ENCODE measurements around the gene SNRNP35.
A peak's percentile ranks its signal among the peaks of the same experiment; 100 is the strongest.
"Not testable (repeated sequence)": the region's sequence is repeated elsewhere in the genome, so short reads cannot be mapped to it uniquely, and the experiment has no call there.

SNRNP35 gene, protein sequence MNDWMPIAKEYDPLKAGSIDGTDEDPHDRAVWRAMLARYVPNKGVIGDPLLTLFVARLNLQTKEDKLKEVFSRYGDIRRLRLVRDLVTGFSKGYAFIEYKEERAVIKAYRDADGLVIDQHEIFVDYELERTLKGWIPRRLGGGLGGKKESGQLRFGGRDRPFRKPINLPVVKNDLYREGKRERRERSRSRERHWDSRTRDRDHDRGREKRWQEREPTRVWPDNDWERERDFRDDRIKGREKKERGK

DNA sequence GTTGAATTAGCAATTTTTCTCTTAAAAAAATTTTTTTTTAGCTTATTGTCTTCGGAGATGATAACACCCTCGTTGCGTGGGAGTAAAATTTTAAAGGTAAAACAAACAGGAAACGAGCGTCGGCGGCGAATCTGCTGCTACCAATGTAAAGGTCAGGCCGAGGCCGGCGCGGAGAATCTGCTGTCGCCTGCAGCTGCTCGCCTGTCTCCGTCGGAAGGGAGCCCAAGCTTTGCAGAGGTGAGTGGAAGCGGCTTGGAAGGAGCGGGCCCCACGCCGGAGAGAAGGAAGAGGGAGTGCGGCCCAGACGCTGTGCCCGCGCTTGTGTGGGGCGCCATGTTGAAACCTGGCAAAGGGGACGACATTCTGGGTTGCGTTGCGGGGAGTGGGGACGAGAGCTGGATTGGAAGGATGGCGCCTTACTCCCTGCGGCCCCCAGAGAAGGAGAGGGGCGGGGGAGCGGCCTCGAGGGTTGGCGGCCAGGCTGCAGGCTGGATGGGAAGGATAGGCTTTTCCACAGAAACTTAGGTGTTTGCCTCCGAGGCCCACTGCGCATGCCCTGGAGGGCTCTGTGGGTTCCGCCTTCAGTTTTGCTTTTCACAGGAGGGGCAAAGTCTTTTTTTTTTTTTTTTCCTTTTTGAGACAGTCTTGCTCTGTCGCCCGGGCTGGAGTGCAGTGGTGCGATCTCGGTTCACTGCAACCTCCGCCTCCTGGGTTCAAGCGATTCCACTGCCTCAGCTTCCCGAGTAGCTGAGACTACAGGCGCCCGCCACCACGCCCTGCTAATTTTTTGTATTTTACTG lies at the start of gene SNRNP35:
TSS of gene SNRNP35 (plus strand) at position 160 of the 800 bp plus-strand sequence. CDS start 7,402 bp downstream, outside the sequence.
- H3K4me3 ChIP-seq (ENCODE audit: low read length): peak within 1 kb of the TSS; percentile 89
- TF ChIP-seq, protein P1, sequence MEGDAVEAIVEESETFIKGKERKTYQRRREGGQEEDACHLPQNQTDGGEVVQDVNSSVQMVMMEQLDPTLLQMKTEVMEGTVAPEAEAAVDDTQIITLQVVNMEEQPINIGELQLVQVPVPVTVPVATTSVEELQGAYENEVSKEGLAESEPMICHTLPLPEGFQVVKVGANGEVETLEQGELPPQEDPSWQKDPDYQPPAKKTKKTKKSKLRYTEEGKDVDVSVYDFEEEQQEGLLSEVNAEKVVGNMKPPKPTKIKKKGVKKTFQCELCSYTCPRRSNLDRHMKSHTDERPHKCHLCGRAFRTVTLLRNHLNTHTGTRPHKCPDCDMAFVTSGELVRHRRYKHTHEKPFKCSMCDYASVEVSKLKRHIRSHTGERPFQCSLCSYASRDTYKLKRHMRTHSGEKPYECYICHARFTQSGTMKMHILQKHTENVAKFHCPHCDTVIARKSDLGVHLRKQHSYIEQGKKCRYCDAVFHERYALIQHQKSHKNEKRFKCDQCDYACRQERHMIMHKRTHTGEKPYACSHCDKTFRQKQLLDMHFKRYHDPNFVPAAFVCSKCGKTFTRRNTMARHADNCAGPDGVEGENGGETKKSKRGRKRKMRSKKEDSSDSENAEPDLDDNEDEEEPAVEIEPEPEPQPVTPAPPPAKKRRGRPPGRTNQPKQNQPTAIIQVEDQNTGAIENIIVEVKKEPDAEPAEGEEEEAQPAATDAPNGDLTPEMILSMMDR (IDR thresholded peaks at IDR 0.05; ENCODE audit: insufficient read depth, low read depth, low read length, missing control alignments): no peak
- DNase-seq (ENCODE audit: low read depth): peak; percentile 79

DNA sequence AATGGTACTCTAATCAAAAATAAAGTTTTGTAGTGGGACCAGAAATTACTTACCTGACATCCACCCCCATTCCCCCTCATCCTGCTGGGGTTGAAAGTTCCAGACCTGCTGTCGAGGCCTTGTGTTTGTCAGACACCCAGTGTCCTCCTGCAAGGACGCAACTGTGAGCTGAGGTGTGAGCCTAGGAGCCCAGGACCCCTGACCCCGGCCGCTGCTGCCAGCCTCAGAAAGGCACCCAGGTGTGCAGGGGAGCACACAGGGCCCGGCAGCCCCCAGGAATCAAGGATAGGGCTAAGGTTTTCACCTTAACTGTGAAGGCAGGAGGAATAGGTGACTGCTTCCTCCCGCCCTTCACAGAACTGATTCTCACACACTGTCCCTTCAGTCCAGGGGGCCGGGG lies 49.3 kb upstream of the SNRNP35 start:
- DNase-seq (ENCODE audit: low read depth); H3K4me3 ChIP-seq (ENCODE audit: low read length): not testable (repeated sequence)

DNA sequence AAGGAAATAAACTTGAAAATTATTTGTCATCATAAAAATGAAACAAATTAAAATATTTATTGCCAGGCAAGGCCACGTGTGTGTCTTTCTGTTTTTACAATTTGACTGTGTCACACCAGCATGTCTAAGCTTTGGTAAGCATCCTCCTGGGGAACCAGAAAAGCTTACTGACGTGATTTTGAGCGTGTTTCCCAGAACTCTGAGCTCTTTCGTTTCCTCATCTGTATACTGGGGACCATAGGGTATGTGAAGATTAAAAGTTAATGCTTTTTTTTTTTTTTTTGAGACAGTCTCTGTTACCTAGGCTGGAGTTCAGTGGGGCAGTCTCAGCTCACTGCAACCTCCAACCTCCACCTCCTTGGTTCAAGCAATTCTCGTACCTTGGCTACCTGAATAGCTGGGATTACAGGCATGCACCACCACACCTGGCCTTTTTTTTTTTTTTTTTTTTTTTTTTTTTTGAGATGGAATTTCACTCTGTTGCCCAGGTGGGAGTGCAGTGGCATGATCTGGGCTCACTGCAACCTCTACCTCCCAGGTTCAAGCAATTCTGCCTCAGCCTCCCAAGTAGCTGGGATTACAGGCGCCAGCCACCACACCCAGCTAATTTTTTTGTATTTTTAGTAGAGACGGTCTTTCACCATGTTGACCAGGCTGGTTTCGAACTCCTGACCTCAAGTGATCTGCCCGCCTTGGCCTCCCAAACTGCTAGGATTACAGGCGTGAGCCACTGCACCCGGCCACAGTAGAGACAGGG lies 48.5 kb upstream of the SNRNP35 start:
- H3K4me3 ChIP-seq (ENCODE audit: low read length); DNase-seq (ENCODE audit: low read depth): not testable (repeated sequence)

DNA sequence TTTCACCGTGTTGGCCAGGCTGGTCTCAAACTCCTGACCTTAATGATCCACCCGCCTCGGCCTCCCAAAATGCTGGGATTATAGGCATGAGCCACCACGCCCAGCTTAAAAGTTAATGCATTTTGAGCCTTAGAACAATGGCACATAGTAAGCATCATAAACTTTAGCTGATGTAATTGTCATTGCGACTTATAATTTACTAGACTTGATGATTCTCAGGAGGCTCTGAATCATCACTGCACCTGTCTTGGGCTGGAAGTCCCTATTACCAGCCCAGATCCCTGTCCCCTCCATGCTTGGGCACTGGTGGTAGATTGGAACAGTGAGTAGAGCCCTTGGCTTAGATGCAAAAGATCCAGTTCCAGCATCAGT lies 47.9 kb upstream of the SNRNP35 start:
- no peak for DNase-seq (ENCODE audit: low read depth)
- TF ChIP-seq, protein P1 (IDR thresholded peaks at IDR 0.05; ENCODE audit: insufficient read depth, low read depth, low read length, missing control alignments): no peak
- no peak overlapping the region for H3K4me3 ChIP-seq (ENCODE audit: low read length)

DNA sequence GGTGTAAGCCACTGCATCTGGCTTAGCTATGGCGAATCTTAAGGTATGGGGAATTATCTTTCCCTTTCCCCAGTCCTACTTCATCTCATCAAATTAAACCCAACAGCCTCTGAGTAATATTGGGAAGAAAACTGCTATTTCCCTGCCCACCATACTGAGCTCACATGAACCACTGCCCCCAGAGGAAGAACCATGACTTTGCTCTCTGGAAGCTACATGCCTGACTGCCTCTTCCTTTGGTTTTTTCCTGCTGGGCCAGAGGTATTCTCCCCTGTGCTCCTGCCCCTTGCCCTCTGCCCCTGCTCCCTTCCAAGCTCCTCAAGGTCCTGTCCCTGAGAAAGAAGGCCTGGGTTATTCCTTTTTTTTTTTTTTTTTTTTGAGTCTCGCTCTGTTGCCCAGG lies 36.6 kb upstream of the SNRNP35 start:
- no peak overlapping the region for H3K4me3 ChIP-seq (ENCODE audit: low read length)
- DNase-seq (ENCODE audit: low read depth): no peak
- TF ChIP-seq, protein P1 (IDR thresholded peaks at IDR 0.05; ENCODE audit: insufficient read depth, low read depth, low read length, missing control alignments): no peak

DNA sequence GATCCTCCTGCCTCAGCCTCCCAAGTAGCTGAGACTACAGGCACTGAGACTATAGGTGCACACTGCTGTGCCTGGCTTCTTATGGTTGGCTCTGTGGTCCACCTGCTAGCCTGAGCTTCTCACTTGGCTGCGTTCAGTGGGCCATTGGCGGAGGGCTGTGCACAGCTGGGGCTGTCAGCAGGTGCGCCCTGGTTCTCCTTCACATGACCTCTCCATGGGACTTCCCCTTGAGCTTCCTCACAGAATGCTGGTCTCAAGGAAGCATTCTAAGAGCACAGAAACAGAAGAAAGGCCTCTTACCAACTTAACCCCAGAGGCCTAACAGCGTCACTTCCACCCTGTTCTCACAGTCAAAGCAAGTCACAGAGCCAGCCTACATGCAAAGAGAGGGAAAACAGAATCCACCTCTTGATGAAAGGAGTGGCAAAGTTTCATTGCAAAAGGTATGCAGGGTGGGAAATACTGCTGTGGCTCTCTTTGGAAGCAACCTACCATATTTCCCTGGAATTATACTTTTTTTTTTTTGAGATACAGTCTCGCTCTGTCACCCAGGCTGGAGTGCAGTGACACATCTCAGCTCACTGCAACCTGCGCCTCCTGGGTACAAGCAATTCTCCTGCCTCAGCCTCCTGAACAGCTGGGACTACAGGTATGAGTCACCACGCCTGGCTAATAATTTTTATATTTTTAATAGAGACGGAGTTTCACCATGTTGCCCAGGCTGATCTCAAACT lies 30.7 kb upstream of the SNRNP35 start:
- DNase-seq (ENCODE audit: low read depth): no peak
- TF ChIP-seq, protein P1 (IDR thresholded peaks at IDR 0.05; ENCODE audit: insufficient read depth, low read depth, low read length, missing control alignments): no peak
- H3K4me3 ChIP-seq (ENCODE audit: low read length): no peak overlapping the region

DNA sequence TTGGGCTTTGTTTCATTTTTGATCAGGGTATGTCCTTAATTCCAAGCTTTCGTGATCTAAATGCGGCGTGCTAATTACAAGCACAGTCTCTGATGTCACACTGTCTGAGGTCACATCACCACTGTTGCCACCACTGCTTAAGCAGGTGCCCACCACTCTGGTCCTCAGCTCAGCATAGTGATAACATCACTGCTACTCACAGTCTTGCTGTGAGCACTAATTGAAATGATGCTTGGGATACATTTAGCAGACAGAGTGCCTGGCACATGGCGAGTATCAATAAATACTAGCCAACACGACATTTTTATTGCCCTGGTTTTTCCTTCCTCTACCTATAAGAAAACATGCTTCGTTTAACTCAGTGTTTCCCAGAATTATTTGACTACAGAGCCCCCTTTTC lies 29.3 kb upstream of the SNRNP35 start:
- TF ChIP-seq, protein P1 (IDR thresholded peaks at IDR 0.05; ENCODE audit: insufficient read depth, low read depth, low read length, missing control alignments): no peak
- DNase-seq (ENCODE audit: low read depth): no peak
- H3K4me3 ChIP-seq (ENCODE audit: low read length): no peak overlapping the region

DNA sequence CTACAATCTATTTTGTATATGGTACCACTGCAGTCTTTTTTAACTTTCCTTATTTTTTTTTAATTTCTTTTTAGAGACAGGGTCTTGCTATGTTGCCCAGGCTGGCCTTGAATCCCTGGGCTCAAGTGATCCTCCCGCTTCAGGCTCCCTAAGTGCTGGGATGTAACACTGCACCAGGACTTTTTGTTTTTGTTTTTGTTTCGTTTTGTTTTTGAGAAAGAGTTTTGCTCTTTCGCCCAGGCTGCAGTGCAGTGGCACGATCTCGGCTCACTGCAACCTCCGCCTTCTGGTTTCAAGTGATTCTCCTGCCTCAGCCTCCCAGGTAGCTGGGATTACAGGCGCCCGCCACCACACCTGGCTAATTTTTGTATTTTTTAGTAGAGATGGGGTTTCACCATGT lies 28.8 kb upstream of the SNRNP35 start:
- H3K4me3 ChIP-seq (ENCODE audit: low read length); DNase-seq (ENCODE audit: low read depth): not testable (repeated sequence)

DNA sequence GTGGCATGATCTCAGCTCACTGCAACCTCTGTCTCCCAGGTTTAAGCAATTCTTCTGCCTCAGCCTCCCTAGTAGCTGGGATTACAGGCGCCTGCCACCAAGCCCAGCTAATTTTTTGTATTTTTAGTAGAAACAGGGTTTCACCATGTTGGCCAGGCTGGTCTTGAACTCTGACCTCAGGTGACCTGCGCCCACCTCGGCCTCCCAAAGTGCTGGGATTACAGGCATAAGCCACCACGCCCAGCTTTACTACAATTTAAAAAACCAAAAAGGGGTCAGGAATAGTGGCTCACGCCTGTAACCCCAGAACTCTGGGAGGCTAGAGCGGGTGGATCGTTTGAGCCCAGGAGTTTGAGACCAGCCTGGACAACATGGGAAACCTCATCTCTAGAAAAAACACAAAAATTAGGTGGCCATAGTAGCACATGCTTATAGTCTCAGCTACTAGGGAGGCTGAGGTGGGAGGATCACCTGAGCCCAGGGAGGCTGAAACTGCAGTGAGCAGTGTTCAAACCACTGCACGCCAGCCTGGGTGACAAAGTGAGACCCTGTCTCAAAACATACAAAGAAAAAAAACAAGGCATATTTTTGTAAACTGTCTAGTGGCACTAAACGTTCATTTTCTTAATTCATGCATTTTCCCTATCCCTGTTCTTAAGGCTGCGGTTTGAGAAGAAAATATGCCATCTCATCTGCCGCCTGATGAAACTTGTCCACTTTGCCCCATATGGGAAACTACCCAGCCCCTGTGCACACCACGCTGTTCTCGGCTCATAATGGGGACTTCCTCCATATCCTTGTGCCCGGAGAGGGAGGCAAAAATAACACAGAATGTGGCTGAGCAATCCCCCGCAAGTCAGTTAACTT lies 25.8 kb upstream of the SNRNP35 start:
- DNase-seq (ENCODE audit: low read depth): peak; percentile 64
- not testable (repeated sequence) for H3K4me3 ChIP-seq (ENCODE audit: low read length)

All from epithelial cell of esophagus (primary cell).